Activated CD8-positive, alpha-beta memory T cell treated with anti-CD3 and anti-CD28 coated beads, Interleukin-2, amount 50 U/mL, for 24 hours (primary cell): ENCODE measurements around the gene LINGO1.

ENCODE experiments used
- DNase-seq: peaks from one replicate; pipeline ENCODE4 v3.0.0-alpha.2; 2020; ENCODE audit errors: extremely low read depth

LINGO1 gene

GRCh38 chr15:77616072-77616471, 16.6 kb downstream of the LINGO1 start:
- no peak for DNase-seq

- no peak for DNase-seq
These were observed 17.2 kb downstream of the LINGO1 start for GRCh38 chr15:77615472-77615871.

GRCh38 chr15:77614251-77614806, 18.4 kb downstream of the LINGO1 start:
- DNase-seq: no peak

- no peak for DNase-seq
These were observed 18.9 kb downstream of the LINGO1 start for GRCh38 chr15:77613814-77614213.

- DNase-seq: no peak
These were observed 19.6 kb downstream of the LINGO1 start for GRCh38 chr15:77612958-77613601.

GRCh38 chr15:77611767-77612166, 20.9 kb downstream of the LINGO1 start:
- DNase-seq: no peak

- no peak for DNase-seq
These were observed 22.0 kb downstream of the LINGO1 start for GRCh38 chr15:77610731-77611130.

GRCh38 chr15:77609558-77609957, 23.2 kb downstream of the LINGO1 start:
- no peak for DNase-seq

- no peak for DNase-seq
These were observed 23.9 kb downstream of the LINGO1 start for GRCh38 chr15:77608774-77609173.

GRCh38 chr15:77607894-77608261, 24.8 kb downstream of the LINGO1 start:
- DNase-seq: no peak

GRCh38 chr15:77607111-77607893, 25.4 kb downstream of the LINGO1 start:
- no peak for DNase-seq

- no peak for DNase-seq
These were observed 26.3 kb downstream of the LINGO1 start for GRCh38 chr15:77606142-77607034.

- DNase-seq: no peak
These were observed 27.2 kb downstream of the LINGO1 start for GRCh38 chr15:77605547-77605946.

GRCh38 chr15:77604973-77605372, 27.7 kb downstream of the LINGO1 start:
- DNase-seq: no peak

- DNase-seq: no peak
These were observed 28.9 kb downstream of the LINGO1 start for GRCh38 chr15:77603611-77604336.

- no peak for DNase-seq
These were observed 29.9 kb downstream of the LINGO1 start for GRCh38 chr15:77602800-77603199.

- no peak for DNase-seq
These were observed 32.8 kb downstream of the LINGO1 start for GRCh38 chr15:77599899-77600298.

GRCh38 chr15:77599357-77599756, 33.4 kb downstream of the LINGO1 start:
- DNase-seq: no peak

GRCh38 chr15:77598644-77599043, 34.1 kb downstream of the LINGO1 start:
- DNase-seq: no peak

GRCh38 chr15:77597804-77598453, 34.8 kb downstream of the LINGO1 start:
- no peak for DNase-seq
